DMS 273 (cell line): ENCODE measurements around the gene TBCK.

Experiments
- DNase-seq: peaks from one replicate; lab custom pipeline; 2025; ENCODE audit not compliant: unreplicated experiment; lab: John Stamatoyannopoulos, UW

TBCK gene

DNA sequence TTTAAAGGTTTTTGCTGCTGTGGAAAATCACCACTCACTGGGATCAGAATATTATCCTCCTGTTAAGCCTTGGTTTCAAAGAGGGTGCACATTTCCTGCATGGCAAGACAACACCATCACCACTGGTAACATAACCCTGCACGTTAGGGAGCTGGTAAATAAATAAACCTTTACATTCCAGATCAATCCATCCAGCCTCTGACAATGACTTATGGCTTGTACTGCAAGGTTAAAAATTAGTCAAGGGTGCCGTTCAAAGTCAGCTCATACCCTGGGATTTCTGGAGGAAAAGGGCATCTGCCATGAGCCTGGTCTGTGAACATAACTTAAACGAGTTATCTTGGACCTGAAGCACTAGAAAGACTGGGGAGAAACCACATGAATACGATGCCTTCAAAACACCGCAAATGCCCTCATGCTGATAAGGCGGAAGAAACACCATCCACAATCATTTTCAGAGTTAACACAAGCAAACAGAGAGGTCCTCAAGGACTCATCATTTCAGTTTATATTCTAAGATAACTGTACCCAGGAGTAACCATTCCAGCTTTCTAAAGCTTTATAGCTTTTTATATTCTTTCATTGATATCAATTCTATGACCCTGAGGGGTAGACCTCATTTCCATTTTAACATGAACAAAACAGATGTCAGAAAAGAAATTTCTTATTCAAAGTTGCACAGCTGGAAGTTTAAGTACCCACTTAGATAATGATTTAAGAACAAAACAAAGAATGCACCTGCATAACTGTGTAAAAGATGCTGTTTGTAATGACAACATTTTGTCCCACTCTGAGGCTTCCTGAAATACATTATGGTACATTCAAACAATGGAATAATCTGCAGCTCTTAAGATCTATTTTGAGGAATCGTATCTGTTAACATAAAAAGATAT is 317.6 kb downstream of the TBCK start:
- DNase-seq, result no peak

DNA sequence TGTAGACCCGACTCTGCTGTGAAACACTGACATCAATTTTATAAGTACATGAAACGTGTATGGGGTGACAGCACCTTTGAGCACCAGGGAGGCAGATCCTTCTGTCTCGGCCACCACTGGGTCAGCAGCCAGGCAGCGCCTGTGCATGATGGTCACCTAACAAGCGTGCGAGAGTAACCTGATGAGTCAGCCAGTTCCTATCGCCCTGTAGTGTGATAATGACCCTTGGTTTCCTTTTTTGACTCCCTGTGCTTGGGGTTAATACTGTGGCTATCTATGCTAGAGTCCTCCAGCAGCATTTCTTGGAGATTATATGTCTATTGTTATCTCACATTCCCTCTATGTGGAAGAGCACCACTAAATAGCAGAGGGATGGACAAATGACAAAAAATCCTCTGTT is 319.2 kb downstream of the TBCK start:
- DNase-seq, result no peak

DNA sequence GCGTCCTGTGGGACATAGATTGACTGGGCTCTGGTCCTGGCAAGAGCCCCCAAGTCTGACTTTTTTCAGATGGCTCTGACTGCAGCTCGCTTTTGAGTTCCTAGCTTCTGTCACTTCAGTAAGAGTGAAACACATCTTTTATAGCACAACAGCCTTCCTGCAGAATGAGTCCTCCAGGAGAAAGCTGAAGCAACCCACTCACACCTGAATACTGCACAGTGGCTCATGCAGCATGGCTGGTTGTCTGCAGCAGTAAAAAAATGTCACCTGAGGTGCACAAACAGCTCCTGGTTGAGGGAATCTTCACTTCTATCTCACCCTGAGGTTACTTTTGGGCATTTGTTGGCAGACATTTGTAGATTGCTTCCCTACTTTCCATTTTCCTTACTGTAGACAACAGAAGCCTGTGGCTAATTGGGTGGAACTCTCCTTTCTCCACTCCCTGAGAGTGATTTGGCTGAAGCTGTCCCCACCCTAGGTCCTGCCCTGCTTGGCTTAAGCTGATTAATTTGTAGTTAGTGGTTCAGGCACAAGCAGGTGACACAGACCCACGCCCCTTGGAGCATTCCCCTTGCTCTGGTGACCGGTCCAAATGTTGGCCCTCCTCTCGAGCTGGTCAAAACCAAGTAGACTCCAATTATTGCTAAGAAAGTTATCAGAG is 321.0 kb downstream of the TBCK start:
- DNase-seq, result no peak

DNA sequence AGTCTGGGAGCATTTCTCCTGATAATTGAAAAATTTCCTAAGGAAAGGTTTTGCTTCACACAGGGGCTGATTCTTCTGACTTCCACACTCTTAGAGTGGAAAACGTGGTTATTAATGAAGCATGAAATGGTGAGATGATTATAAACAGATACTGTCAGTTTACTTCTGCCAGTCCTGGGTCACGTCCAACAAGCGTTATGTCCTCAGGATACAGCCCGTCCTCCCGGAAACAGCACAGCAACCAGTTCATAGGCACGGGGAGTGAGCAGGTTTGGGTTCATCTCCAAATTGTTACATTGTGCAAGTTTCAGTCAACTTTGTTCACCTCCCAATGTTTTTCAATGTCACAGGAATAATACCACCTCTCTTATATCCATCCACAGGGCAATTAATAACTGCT is 321.9 kb downstream of the TBCK start:
- no peak for DNase-seq

DNA sequence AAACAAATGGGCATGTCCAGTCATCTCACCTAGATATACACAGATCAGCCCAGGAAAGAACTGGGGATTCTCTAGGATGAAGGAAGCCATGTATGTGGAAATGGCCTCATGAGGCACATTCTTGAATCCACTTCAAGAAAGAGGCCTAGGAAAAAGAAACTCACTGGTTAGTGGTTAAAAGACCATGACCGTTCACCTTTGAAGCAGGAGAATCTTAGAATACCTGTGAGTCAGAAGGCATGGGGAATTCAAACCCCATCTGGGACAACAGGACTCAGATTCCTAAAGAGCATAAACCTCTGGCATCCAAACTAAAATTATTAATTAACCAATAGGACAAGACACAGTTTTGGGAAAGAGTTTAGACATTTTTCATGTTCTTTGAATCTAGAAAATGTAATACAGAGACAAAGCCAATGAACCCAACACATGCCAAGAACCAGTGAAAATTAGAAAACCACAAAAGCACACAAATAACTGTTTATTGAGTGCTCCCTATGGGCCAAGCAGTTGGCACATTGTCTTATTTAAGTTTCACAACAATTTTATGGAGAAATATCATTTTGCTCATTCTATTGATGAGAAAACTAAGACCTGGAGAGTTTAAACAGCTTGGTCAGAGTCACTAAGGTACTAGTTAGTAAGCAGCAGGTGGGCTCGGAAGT is 323.2 kb downstream of the TBCK start:
- DNase-seq, result no peak

DNA sequence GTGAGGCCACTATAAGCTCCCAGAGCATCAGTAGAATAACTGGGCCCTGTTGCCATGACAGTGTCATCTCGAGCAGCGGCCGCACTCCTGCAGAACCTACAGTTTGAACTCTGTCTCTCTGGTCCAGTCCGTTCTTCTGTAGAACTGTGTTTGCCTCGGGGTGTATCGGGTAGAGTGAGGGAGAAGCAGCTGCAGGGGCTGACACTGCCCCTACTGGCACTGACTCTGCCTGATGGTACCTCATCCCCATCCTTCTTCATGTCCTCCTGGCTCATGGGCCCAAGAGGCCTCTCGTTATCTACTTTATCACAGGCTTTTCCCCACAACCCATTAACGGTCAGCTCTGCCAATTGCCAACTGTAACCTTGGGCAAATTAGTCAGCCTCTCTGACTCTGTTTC is 324.3 kb downstream of the TBCK start:
- DNase-seq, result no peak
